Measurements from ENCODE around the gene ARMH1.
"Not testable (repeated sequence)": the region's sequence is repeated elsewhere in the genome, so short reads cannot be mapped to it uniquely, and the experiment has no call there.

The ARMH1 gene

DNA sequence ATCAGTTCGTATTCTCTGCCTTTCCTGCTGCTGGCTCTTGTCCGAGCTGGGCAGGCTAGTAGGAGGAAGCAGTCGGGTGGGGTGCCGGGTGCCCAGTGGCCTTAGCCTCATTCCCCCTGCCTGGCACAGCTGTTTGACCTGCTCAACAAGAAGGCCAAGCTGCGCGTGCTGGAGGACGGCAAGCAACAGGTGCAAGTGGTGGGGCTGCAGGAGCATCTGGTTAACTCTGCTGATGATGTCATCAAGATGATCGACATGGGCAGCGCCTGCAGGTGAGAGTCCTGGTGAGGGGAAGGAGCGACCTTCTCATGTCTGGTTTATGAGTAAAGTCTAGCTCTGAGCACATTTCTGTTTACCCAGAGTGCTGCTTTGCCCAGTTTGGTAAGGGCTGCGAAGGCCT is 84.6 kb downstream of the ARMH1 start:
- DNase-seq (ENCODE audit: insufficient read length, low spot score) (no peak), FAIRE-seq (no peak)
- TF ChIP-seq, protein P1, sequence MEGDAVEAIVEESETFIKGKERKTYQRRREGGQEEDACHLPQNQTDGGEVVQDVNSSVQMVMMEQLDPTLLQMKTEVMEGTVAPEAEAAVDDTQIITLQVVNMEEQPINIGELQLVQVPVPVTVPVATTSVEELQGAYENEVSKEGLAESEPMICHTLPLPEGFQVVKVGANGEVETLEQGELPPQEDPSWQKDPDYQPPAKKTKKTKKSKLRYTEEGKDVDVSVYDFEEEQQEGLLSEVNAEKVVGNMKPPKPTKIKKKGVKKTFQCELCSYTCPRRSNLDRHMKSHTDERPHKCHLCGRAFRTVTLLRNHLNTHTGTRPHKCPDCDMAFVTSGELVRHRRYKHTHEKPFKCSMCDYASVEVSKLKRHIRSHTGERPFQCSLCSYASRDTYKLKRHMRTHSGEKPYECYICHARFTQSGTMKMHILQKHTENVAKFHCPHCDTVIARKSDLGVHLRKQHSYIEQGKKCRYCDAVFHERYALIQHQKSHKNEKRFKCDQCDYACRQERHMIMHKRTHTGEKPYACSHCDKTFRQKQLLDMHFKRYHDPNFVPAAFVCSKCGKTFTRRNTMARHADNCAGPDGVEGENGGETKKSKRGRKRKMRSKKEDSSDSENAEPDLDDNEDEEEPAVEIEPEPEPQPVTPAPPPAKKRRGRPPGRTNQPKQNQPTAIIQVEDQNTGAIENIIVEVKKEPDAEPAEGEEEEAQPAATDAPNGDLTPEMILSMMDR (IDR thresholded peaks at IDR 0.05; ENCODE audit: insufficient read depth, missing control alignments): no peak

DNA sequence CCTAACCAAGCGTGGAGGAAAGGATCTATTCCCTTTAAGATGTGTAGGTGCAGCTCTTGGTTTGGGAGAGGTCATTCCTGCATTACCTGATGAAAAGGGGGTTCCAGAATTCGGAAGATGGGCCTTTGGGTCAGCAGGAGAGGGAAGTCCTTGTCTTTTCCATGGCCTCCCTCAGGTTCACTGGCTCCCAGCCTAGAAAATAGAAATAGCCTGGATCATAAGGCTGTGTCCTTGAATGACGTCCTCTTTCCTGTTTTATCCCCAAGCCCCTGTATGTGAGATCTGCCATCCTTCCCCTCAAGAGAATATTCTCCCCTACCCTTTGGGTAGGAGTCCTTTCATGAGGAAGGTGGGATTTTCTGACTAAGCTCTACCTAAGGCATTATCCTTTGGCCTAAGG is 86.4 kb downstream of the ARMH1 start:
- DNase-seq (ENCODE audit: insufficient read length, low spot score): no peak
- TF ChIP-seq, protein P1 (IDR thresholded peaks at IDR 0.05; ENCODE audit: insufficient read depth, missing control alignments): no peak
- no peak for FAIRE-seq

DNA sequence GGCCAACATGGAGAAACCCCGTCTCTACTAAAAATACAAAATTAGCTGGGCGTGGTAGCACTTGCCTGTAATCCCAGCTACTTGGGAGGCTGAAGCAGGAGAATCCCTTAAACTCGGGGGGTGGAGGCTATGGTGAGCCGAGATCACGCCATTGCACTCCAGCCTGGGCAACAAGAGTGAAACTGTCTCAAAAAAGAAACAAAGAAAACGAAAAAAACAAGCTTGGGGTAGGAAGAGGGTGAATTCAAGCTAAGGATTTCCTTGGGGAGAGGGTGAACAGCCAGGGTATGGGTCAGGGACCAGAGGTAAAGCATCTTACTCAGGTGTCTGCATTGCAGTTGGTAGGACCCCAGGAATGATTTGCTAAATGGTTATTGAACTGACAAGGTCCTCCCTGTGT is 91.9 kb downstream of the ARMH1 start:
- not testable (repeated sequence) for FAIRE-seq; DNase-seq (ENCODE audit: insufficient read length, low spot score)
